ENCODE measurements around the gene ISY1.
"Not testable (repeated sequence)": the region's sequence is repeated elsewhere in the genome, so short reads cannot be mapped to it uniquely, and the experiment has no call there.

ISY1 gene

DNA sequence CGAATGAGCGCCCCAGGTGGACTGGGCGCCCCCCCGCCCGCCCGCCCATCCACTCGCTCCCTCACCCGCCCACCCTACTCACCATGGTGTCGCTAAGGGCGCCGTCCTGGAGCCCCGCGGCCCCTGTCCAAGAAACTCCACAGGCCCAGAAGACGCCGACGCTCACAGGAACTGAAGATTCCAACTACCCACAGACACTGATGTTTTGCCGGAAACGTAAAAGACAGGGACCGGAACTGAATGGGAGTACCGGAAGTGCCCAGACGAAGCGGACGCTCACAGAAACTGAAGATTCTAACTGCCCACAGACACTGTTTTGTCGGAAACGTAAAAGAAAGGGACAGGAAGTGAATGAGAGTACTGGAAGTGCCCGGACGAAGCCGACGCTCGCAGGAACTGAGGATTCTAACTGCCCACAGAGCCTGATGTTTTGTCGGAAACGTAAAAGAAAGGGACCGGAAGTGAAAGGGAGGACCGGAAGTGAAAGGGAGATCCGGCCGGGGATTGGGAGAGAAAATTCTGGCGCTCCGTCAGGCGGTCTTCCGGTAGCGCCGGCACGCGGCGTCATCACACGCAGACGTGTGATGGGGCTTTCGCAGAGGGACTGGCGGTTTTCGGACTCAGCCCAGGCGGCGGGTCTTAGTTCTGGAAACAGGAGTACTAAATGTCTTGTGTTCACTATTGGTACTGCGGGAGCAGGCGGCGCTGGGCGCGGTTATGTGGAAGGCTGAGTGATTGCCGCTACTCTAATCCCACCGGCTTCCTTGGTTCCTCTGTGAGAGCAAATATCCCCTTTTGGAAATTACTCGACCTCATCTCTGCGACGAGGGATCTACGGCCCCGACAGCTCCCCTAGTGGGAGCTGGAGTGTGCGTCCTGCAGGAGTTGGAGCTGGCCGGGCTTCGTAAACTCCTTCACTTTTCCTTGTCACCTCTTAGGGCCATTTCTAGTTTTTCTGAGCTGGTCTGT is at the start of gene ISY1:
Gene ISY1 (minus strand): TSS at position 173 of the 969 bp plus-strand sequence. CDS start 88 bp downstream, at position 85.
- FAIRE-seq = no peak
- peak; percentile 94 for DNase-seq (ENCODE audit: insufficient read length, low spot score)

DNA sequence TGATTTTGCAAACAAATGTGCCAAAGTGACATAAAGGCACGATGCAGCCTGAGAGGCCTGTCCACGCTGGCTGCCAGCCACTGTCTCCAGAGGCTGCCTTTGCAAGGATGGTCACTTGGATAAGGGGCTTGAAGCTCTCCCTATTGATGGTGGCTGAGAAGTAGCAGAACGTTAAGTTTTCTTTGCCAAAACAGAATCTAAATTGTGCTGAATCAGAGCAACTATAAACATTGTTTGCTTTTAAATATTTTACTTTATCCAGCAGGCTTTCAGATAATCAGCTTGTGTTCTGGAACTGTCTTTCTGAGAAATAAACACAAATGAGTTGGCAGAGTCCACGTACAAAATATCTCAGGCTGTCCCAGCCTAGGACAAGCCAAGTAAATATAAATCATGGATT is 46.6 kb upstream of the ISY1 start:
- FAIRE-seq = no peak
- no peak for DNase-seq (ENCODE audit: insufficient read length, low spot score)

DNA sequence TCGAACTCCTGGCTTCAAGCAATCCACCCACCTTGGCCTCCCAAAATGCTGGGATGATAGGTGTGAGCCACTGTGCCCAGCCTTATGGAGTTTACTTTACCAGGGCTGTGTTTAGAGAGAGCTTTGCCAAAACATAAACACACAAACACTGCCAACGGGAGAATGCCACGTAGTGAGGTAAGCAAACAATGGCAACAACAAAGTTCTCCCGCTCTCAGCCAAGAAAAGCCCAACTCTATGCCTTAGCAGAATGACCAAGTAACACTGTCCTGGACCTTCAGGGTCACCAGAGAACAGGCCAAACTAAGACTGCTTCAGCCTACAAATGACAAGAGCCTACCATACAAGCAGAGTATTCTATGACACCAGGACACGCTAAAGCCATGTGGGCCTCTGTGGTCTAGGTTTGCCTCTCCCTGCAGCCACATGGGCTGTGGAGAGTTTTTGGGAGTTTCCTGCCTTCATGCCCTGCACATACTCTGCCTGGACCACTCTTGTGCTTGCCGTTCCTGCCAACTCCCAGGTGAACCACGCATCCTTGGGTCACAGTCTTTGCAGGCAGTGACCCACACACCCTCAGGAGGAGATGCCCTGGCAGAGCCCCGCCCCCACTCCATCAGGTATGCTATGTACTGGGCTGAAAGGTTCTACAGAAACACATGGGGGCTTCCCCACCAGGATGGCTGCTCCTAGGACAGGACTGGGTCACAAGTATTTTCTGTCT is 44.4 kb upstream of the ISY1 start:
- FAIRE-seq = no peak

DNA sequence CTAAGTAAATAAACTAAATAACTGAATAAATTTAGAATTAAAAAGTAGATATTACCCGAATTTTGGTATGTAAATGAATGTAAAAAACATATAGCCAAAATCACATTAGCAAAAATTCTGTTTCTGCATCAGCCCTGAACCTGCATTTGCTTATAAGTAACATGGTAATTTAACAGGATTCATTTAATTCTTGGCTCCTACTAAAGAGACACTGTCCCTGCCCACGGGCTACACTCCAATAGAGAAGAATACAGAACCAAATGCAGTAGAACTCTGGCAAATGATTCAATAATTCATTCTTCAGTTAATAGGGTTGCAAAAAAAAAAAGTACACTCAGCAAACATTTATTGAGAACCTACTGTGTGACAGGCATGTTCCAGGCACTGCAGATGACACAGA is 43.6 kb upstream of the ISY1 start:
- DNase-seq (ENCODE audit: insufficient read length, low spot score) (no peak), FAIRE-seq (no peak)

More for the DNA sequence above, 44.4 kb upstream of the ISY1 start:
- DNase-seq (ENCODE audit: insufficient read length, low spot score) = no peak

DNA sequence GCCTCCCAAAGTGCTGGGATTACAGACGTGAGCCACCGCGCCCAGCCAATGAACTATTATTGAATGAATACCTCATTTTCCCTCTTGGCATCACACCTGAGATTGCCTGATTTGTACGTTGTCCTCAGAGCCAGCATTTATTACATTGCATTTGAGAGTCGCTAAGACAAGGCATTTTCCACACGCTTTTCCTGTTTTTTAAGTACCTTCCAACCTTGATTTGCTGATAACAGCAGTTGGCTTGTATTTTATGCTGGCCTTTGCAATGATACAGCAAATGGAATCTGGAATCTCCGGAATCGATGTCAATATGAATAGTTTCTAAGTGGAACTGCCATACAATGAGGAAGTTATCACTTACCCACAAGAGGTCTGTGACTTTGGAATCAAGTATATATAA is 38.5 kb upstream of the ISY1 start:
- FAIRE-seq (no peak), DNase-seq (ENCODE audit: insufficient read length, low spot score) (no peak)

DNA sequence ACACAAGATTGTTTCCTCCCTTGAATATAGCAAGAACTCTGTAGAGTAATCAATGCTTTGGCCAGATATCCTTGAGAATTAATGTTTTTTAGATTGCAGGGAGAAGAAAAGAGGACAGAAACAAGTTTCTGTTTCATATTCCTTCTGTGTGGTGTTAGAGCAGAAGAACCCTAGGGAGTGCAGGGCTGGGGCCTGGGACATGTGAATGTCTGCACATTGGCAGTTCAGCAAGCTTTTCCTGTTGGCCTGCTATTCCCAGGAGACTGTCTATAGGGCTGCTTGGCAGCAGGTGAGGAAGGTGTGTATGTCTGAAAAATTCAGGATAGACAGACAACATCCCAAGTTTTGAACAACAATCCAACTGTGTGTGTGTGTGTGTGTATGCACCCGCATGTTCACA is 36.5 kb upstream of the ISY1 start:
- DNase-seq (ENCODE audit: insufficient read length, low spot score) (no peak), FAIRE-seq (no peak)

DNA sequence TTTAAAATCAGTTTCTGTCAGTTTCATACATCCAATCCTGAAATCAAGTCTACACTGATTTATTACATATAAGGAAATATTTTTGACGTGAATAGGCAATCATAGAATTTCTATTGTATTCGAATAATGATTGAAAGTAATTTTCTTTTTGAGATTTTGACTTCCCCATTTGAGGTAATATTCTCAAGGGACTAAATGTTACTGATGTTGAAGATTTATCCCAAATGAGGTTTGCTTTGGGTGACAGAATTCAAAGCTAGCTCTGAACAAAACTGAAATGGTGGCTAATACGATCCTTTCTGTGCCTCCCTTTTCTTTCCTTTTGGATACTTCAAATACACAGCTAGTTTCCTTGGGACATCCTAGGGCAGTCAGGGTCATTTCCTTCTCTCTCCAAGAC is 35.7 kb upstream of the ISY1 start:
- no peak for DNase-seq (ENCODE audit: insufficient read length, low spot score)
- no peak for FAIRE-seq

DNA sequence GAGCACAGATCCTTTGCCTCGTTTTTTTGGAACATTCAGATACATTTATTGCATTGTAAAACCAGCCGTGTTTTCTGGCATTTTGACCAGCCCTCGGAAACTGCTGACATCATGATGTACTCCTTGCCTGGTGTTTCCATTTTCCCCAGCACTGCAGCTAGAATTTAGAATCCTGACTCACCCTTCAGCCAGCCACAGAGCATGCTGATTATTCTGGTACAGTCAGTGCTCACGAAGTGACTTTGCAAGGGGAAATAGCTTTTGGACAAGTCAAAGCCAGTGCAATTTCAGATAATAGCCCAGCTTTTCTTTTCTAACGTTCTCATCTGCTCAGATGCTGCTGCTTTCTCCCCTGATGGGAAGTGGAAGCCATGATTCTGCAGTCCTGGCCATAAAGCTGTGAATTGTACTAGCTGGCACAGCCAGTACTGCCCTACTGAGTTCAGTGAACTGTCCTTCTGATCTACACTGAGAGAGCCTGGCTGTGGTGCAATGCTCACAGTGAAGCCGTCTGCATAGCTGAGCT is 34.9 kb upstream of the ISY1 start:
- FAIRE-seq (peak; percentile 16), DNase-seq (ENCODE audit: insufficient read length, low spot score) (peak; percentile 60)

DNA sequence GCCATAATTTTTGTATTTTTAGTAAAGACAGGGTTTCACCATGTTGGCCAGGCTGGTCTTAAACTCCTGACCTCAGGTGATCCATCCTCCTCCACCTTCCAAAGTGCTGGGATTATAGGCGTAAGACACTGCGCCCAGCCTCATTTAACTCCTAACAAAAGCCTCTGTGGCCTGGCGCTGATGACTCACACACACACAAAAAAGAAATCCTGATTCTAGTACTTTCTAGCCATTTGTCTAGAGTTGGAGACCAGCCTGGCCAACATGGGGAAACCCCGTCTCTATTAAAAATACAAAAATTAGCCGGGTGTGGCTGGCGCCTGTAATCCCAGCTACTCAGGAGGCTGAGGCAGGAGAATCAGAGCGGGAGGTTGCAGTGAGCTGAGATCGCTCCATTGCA is 28.9 kb upstream of the ISY1 start:
- FAIRE-seq = not testable (repeated sequence)

DNA sequence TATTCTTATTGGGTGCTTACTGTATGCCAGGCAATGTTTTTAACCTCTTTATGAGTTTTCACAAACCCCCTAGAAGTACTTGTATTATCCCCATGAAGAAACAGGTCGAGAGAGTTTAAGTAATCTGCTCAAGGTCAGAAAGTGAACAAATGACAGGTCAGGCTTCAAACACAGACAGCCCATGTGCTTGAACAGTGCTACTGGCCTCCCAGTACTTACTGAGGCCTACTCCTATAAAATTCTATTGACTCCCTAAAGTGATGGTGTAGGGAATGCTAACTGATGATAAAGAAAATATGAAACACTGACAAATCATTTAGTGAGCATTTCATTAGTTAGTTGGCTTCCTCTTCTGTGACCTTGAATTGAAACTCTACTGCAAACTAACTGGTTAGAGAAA is 27.0 kb upstream of the ISY1 start:
- DNase-seq (ENCODE audit: insufficient read length, low spot score) (no peak), FAIRE-seq (no peak)

More for the DNA sequence above, 28.9 kb upstream of the ISY1 start:
- not testable (repeated sequence) for DNase-seq (ENCODE audit: insufficient read length, low spot score)

DNA sequence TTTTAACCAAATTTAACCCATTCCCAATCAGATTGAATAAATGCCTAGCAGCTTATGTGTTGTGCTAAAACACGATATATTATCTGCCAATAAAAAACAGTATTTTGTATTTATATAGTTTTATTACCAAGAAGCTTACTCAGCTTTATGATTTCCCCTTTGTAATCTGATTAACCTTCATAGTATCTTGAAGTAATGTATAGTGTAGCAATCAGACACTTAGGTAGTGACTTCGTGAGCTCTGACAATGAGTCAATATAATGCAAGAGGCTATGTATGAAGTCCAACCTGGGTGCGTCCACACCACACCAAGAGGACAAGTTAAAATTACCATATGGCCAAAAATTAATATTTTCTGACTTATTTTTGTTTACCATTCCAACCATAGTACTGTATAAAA is 24.9 kb upstream of the ISY1 start:
- FAIRE-seq (no peak), DNase-seq (ENCODE audit: insufficient read length, low spot score) (no peak)

DNA sequence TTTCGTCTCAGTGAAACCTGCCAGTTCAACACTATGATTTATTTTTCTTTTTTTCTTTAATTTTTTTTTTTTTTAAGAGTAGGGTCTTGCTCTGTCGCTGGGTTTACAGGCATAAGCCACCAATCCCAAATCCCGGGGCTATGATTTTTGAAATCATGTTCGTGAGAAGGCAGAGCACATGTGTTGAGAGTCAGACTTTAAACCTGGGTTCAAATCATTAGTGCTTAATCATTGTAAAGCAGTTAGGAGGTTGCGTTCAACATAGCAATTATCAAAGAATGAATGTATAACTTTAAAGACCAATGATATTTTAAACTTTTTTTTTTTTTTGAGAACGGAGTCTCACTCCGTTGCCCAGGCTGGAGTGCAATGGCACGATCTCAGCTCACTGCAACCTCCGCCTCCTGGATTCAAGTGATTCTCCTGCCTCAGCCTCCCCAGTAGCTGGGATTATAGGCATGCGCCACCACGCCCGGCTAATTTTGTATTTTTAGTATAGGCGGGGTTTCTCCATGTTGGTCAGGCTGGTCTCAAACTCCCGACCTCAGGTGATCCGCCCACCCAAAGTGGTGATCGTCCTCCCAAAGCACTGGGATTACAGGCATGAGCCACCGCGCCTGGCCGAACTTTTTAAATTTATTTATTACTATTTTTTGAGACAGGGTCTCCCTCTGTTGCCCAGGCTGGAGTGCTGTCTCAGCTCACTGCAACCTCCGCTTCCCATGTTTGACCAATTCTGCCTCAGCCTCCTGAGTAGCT is 24.1 kb upstream of the ISY1 start:
- FAIRE-seq; DNase-seq (ENCODE audit: insufficient read length, low spot score): not testable (repeated sequence)

DNA sequence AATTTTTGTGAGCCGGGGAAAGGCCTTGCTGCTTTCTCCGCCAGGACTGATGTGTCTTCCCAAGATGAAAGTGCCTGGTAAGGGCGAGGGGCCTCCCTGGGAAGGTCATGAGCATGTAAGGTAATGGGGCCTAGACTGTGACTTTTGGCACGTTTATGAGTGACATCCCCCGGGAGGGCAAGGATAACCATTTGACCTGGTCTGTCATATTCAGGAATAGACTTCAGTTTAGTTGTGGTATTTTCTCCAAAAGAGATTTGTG is 23.5 kb upstream of the ISY1 start:
- FAIRE-seq (no peak), DNase-seq (ENCODE audit: insufficient read length, low spot score) (no peak)

DNA sequence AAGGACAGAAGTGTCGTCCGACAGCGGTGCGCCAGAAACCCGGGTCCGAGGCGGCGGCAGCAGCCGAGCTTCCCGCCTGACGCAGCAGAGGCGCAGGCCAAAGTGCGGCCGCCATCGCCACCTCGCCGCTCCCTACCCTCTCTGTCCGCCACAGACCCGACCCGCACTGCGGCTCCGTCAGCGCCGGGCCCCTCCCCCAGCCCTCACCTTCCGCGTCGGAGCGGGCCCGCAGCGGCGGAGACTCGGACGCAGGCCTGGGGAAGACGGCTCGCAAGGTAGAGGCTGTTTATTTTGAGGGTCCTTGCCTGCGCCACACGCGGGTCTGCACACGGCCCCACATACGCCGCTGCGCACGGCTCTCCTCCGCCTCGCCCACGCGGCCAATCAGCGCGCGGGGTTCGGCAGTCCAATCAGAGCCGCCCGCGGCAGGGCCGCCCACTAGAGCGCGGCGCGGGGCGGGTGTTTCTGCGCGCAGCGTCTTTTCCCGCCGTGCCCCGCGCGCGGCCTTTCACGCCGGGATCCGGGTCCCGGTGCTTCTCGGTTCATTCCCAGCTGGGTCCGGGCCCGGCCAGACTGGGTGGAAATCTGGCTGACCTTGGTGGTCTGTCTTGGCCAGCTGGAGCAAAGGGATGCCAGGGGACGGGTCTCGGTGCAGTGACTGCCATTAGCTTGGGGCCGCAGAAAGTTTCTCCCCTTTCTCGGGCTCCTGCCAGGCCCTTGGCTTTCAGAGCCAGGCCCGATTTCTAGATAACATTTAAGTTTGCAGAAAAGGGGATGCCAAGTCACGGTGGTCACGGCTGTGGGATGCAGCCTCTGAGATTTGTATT is 22.9 kb upstream of the ISY1 start, which contains the start of gene CNBP:
Gene CNBP (minus strand): TSS at position 328 of the 827 bp plus-strand sequence. CDS start 12,139 bp downstream, outside the sequence.
- peak; percentile 95 for FAIRE-seq
- peak; percentile 95 for DNase-seq (ENCODE audit: insufficient read length, low spot score)

DNA sequence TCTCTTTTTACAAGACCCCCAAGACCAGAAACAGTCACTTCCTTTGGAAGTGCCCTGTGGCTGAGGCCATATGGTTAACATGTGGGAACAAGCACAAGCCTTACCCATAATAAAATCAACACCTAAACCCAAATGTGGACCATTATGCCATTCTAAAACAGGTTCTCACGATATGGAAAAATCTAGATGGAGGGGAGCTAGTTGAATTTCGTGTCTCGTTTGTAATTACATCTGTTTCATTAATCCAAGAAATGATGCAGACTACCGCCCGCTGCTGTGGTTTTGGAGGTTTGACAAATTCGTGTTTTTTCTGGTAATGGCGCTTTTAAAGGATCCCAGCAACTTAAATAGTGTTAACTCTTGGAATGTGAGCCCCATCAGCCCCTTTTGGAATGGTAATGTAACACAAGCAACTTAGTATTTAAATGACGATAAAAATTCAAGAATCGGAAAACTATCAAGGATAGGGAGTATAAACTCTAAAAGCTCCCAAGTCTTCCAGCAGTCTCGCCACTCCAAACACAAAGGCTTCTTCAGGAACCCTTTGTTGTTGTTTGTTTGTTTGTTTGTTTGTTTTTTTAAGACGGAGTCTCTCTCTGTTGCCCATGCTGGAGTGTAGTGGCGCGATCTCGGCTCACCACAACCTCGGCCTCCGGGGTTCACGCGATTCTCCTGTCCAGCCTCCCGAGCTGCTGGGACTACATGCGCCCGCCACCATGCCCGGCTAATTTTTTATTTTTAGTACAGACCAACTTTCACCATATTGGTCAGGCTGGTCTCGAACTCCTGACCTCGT is 21.7 kb upstream of the ISY1 start:
- no peak for DNase-seq (ENCODE audit: insufficient read length, low spot score)
- no peak for FAIRE-seq

DNA sequence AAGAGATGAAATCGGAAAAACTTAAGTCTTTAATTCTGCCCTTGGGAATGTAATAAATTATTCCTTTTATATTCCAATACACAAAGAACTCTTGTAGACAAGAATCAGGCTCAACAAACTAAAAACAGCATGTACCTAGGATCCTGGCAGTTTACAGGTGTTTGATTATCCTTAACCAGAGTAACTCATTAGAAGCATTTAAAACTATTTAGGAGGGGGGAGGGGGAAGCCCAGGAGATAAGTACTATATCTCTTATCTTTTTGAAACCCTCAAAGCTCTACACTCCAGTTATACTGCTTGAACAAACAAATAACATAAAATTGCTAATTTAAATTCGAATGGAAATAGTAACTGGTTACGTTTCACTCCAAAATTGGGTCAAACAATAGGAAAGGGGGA is 21.0 kb upstream of the ISY1 start:
- FAIRE-seq = no peak
- DNase-seq (ENCODE audit: insufficient read length, low spot score) = no peak

DNA sequence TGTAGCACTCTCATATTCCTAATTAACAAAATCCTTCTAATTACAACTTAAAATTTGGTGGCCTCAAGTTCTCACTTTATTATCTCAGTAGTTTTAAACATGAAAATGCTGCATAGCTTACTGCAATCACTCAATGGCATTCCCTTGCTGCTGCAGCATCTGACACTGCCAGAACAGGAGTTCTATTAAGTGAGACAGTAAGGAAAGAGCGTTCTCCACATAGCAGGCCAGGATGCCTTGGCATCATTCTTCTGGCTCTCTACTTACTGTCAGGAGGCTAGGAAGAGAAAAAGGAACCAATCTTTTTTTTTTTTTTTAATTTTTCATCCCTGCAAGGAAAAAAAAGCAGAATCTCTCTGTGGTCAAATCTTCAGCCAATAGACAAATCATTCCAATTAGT is 19.6 kb upstream of the ISY1 start:
- DNase-seq (ENCODE audit: insufficient read length, low spot score) (no peak), FAIRE-seq (no peak)

DNA sequence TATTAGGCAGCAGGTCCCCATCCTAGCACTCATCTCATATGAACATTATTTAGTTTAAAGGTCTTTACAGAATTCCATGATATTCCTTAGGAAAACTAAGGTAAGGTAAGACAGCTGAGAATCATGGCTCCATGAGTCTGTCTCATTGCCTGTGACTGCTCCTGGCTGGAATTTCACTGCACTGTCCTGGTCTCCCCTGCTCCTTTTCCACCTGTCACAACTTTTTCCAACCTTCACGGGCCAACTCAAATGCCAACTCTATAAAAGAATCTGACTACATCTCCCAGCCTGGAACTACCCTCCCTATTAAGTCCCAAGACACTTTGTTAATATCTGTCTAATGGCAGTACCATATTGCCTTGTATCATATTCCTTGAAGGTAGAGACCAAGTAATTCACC is 15.2 kb upstream of the ISY1 start:
- DNase-seq (ENCODE audit: insufficient read length, low spot score) (no peak), FAIRE-seq (no peak)

DNA sequence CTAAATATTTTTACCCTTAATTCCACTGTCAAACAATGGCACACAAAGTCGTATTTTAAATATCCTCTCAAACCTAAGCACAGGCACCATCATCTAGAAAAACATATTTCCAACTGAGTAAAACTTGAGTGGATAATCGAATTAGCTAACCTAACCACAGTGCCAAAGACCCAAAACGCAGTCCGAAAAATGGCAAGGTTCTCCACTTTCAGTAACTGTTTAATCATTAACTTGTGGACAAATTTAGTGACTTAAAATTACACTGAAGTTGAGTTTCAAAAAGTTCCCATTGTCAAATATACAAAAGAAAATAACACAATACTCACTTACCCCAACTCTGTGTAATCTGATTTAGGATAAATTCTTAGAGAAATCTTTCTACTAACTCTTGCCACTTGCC is 12.9 kb upstream of the ISY1 start:
- DNase-seq (ENCODE audit: insufficient read length, low spot score) (no peak), FAIRE-seq (no peak)
